ENCODE measurements around the gene IGDCC3.

IGDCC3 gene

DNA sequence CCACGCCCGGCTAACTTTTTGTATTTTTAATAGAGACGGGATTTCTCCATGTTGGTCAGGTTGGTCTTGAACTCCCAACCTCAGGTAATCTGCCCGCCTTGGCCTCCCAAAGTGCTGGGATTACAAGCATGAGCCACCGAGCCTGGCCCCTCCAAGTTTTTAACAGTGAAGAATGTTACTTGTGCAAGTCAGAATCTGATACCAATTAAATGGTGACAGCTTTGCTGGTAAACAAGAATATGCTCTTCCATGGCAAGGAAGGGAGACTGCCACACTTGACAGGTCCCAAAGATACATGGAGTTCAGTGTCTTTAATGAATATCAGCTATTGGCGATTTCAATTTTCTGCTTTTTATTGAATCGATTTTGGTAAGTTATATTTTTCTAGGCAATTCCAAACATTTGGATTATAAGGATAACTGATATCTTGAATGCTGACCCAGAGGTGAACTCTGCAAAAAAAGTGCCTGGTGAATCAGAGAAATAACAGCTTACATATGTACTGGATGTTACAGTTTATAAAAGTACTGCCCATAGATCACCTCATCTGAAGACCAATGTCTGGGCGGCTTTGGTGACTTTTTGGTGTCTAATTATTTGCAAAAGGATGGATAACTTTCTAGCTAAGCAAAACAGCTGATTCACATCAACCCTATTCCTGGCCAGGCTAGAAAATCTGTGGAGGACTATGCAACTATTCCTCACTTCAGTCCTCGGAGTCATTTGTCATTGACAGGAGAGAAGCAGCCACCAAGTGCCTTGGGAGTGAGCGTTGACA lies 92.3 kb downstream of the IGDCC3 start:
- no peak for DNase-seq

DNA sequence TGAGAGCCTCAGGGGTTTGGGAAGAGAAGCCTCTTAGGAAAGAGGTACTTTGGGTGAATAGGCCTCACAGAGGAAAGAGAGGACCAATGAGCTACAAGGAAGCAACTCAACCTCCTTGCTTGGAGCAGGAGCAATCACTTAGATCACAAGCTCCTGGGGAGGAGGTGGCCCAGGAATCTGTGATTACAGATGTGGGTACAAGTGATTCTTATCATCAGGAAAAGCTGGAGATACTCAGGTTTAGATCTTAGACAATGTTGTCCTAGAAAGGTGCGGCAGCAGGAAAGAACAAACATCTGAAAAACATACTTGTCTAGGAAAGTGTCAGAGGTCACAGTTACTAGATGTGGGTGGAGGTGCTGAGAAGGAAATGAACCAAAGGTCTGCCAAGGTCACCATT lies 99.3 kb downstream of the IGDCC3 start:
- no peak for DNase-seq

Measured in COR-L47 (cell line).